A204.1 (cell line): ENCODE measurements around the gene GCDH.
"Not testable (repeated sequence)": the region's sequence is repeated elsewhere in the genome, so short reads cannot be mapped to it uniquely, and the experiment has no call there.

ENCODE experiments used
- FAIRE-seq: peaks from 2 replicates; lab custom pipeline; 2012; peaks lifted over from hg19 to GRCh38; lab: Jason Lieb, UNC

Gene GCDH

GRCh38 chr19:12890787-12891552 is at the start of gene GCDH:
Gene GCDH, plus strand, starts transcription at chr19:12891160. Its CDS starts 145 bp downstream, at chr19:12891305.
- peak; percentile 99 for FAIRE-seq

- no peak for FAIRE-seq
Observed at GRCh38 chr19:12842511-12842910, 48.4 kb upstream of the GCDH start.

GRCh38 chr19:12843328-12843727 is 47.6 kb upstream of the GCDH start:
- FAIRE-seq: no peak

GRCh38 chr19:12843999-12844732 is 46.8 kb upstream of the GCDH start:
- FAIRE-seq: no peak

- FAIRE-seq: not testable (repeated sequence)
Observed at GRCh38 chr19:12846613-12847012, 44.3 kb upstream of the GCDH start.

GRCh38 chr19:12847159-12848139 is 43.5 kb upstream of the GCDH start:
- FAIRE-seq: no peak

GRCh38 chr19:12856653-12857052 is 34.3 kb upstream of the GCDH start:
- FAIRE-seq: no peak

GRCh38 chr19:12858041-12858928 is 32.7 kb upstream of the GCDH start:
- no peak for FAIRE-seq

- FAIRE-seq: no peak
Observed at GRCh38 chr19:12859546-12859945, 31.4 kb upstream of the GCDH start.

GRCh38 chr19:12864143-12864542 is 26.8 kb upstream of the GCDH start:
- FAIRE-seq: no peak

GRCh38 chr19:12864721-12865715 is 25.9 kb upstream of the GCDH start:
- FAIRE-seq: no peak

- no peak for FAIRE-seq
Observed at GRCh38 chr19:12865746-12866415, 25.1 kb upstream of the GCDH start.

GRCh38 chr19:12866416-12867119 is 24.4 kb upstream of the GCDH start:
- no peak for FAIRE-seq

GRCh38 chr19:12867120-12868099 is 23.6 kb upstream of the GCDH start:
- no peak for FAIRE-seq

- no peak for FAIRE-seq
Observed at GRCh38 chr19:12868540-12869112, 22.3 kb upstream of the GCDH start.

GRCh38 chr19:12871681-12872080 is 19.3 kb upstream of the GCDH start:
- no peak for FAIRE-seq

GRCh38 chr19:12872255-12872654 is 18.7 kb upstream of the GCDH start:
- FAIRE-seq: no peak
